ENCODE results near the gene TIPARP.
A peak's percentile ranks its signal among the peaks of the same experiment; 100 is the strongest.

TIPARP gene

GRCh38 chr3:156702367-156702766, 28.0 kb downstream of the TIPARP start:
- peaks cover 26% of the 10 kb centered on the region for H3K4me1 Mint-ChIP-seq
- H3K9me3 Mint-ChIP-seq, result no peaks in the 10 kb centered on the region
- H3K27ac Mint-ChIP-seq, result peak overlapping the region; percentile 84 to 87 (median 85)
- no peak overlapping the region for H3K4me3 Mint-ChIP-seq
- peaks cover 63% of the 10 kb centered on the region for H3K36me3 Mint-ChIP-seq (ENCODE audit: low read depth)
- no peaks in the 10 kb centered on the region for H3K27me3 Mint-ChIP-seq (ENCODE audit: low read depth)
- TF ChIP-seq, protein P1, sequence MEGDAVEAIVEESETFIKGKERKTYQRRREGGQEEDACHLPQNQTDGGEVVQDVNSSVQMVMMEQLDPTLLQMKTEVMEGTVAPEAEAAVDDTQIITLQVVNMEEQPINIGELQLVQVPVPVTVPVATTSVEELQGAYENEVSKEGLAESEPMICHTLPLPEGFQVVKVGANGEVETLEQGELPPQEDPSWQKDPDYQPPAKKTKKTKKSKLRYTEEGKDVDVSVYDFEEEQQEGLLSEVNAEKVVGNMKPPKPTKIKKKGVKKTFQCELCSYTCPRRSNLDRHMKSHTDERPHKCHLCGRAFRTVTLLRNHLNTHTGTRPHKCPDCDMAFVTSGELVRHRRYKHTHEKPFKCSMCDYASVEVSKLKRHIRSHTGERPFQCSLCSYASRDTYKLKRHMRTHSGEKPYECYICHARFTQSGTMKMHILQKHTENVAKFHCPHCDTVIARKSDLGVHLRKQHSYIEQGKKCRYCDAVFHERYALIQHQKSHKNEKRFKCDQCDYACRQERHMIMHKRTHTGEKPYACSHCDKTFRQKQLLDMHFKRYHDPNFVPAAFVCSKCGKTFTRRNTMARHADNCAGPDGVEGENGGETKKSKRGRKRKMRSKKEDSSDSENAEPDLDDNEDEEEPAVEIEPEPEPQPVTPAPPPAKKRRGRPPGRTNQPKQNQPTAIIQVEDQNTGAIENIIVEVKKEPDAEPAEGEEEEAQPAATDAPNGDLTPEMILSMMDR (IDR thresholded peaks at IDR 0.05; ENCODE audit: unreplicated experiment in 3 of 3), result no peak

- Mint-ChIP-seq H3K36me3 (ENCODE audit: low read depth) (peaks cover 45% of the 10 kb centered on the region), H3K4me1 (peaks cover 26% of the 10 kb centered on the region), H3K9me3 (no peaks in the 10 kb centered on the region), H3K4me3 (peak overlapping the region in 1 of 3 experiments; percentile 7), H3K27me3 (ENCODE audit: low read depth) (no peaks in the 10 kb centered on the region), H3K27ac (peak overlapping the region; percentile 78 to 93 (median 85))
- TF ChIP-seq, protein P1 (IDR thresholded peaks at IDR 0.05; ENCODE audit: unreplicated experiment in 3 of 3), result no peak
Observed at GRCh38 chr3:156704370-156705036, 30.1 kb downstream of the TIPARP start.

GRCh38 chr3:156705761-156706616, 31.6 kb downstream of the TIPARP start:
- Mint-ChIP-seq H3K27ac (no peak overlapping the region), H3K9me3 (no peaks in the 10 kb centered on the region), H3K4me3 (no peak overlapping the region), H3K4me1 (peaks cover 25% of the 10 kb centered on the region), H3K27me3 (ENCODE audit: low read depth) (no peaks in the 10 kb centered on the region), H3K36me3 (ENCODE audit: low read depth) (peaks cover 44% of the 10 kb centered on the region)
- TF ChIP-seq, protein P1 (IDR thresholded peaks at IDR 0.05; ENCODE audit: unreplicated experiment in 3 of 3), result no peak

- TF ChIP-seq, protein P1 (IDR thresholded peaks at IDR 0.05; ENCODE audit: unreplicated experiment in 3 of 3), result no peak
- Mint-ChIP-seq H3K36me3 (ENCODE audit: low read depth) (peaks cover 44% of the 10 kb centered on the region), H3K27ac (peak overlapping the region in 1 of 3 experiments; percentile 43), H3K9me3 (no peaks in the 10 kb centered on the region), H3K27me3 (ENCODE audit: low read depth) (no peaks in the 10 kb centered on the region), H3K4me3 (no peak overlapping the region), H3K4me1 (peaks cover 10% of the 10 kb centered on the region)
Observed at GRCh38 chr3:156707588-156707987, 33.2 kb downstream of the TIPARP start.

- Mint-ChIP-seq H3K36me3 (ENCODE audit: low read depth) (peaks cover 39% of the 10 kb centered on the region), H3K27me3 (ENCODE audit: low read depth) (no peaks in the 10 kb centered on the region), H3K9me3 (no peaks in the 10 kb centered on the region), H3K4me1 (no peaks in the 10 kb centered on the region), H3K4me3 (no peak overlapping the region), H3K27ac (no peak overlapping the region)
- TF ChIP-seq, protein P1 (IDR thresholded peaks at IDR 0.05; ENCODE audit: unreplicated experiment in 3 of 3), result no peak
Observed at GRCh38 chr3:156710429-156710828, 36.0 kb downstream of the TIPARP start.
